ENCODE measurements around the gene DOC2B. TPM values are rescaled to one million over a fixed set of nuclear protein-coding genes. Genes with fewer than 3 reads are reported as not detected.
A peak's percentile ranks its signal among the peaks of the same experiment; 100 is the strongest.

DOC2B gene
- total and polyA plus RNA-seq, 2 of the 13 experiments (the other 11 are each of a cell fraction or from before 2014, with no cell fraction given), result 0.09 to 0.22 TPM

DNA sequence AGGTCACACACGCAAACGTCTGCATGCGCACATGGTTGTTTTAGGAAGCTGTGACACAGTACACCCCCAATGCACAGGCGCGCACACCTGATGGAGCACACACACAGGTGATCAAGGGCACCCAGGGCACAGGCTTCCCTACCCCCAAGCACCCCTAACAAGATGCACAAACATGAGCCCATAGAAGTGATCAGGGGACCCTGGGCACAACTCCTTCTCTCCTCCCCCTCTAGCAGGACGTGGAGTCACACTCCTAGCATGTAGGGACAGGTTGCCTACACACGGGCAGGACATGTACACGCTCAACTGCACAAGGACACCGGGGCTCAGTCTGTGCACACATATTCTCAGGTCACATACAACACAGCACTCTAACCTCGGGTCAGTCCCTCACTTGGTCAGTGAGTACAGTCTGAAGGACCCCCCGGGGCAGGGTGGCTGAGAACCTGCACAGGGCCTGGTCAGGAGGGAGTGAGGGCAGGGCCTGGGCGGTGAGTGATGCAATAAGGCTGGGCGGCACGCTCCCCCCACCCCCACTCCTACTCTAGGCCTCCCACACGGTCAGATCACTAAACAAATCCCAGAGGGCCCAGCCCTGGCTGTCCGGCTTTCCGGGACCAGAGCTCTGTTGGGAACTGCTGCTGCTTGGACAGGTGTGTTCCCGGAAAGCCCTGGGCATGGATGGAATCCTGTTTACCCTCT lies 751 bp upstream of the DOC2B start (continued):
- TF ChIP-seq, protein P1, sequence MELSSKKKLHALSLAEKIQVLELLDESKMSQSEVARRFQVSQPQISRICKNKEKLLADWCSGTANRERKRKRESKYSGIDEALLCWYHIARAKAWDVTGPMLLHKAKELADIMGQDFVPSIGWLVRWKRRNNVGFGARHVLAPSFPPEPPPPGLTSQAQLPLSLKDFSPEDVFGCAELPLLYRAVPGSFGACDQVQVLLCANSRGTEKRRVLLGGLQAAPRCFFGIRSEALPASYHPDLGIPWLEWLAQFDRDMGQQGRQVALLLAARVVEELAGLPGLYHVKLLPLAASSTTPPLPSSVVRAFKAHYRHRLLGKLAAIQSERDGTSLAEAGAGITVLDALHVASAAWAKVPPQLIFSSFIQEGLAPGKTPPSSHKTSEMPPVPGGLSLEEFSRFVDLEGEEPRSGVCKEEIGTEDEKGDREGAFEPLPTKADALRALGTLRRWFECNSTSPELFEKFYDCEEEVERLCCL (CRISPR knock-in tag; IDR thresholded peaks at IDR 0.05; ENCODE audit: borderline replicate concordance), result no peak
- TF ChIP-seq, protein P2, sequence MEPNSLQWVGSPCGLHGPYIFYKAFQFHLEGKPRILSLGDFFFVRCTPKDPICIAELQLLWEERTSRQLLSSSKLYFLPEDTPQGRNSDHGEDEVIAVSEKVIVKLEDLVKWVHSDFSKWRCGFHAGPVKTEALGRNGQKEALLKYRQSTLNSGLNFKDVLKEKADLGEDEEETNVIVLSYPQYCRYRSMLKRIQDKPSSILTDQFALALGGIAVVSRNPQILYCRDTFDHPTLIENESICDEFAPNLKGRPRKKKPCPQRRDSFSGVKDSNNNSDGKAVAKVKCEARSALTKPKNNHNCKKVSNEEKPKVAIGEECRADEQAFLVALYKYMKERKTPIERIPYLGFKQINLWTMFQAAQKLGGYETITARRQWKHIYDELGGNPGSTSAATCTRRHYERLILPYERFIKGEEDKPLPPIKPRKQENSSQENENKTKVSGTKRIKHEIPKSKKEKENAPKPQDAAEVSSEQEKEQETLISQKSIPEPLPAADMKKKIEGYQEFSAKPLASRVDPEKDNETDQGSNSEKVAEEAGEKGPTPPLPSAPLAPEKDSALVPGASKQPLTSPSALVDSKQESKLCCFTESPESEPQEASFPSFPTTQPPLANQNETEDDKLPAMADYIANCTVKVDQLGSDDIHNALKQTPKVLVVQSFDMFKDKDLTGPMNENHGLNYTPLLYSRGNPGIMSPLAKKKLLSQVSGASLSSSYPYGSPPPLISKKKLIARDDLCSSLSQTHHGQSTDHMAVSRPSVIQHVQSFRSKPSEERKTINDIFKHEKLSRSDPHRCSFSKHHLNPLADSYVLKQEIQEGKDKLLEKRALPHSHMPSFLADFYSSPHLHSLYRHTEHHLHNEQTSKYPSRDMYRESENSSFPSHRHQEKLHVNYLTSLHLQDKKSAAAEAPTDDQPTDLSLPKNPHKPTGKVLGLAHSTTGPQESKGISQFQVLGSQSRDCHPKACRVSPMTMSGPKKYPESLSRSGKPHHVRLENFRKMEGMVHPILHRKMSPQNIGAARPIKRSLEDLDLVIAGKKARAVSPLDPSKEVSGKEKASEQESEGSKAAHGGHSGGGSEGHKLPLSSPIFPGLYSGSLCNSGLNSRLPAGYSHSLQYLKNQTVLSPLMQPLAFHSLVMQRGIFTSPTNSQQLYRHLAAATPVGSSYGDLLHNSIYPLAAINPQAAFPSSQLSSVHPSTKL (CRISPR knock-in tag; IDR thresholded peaks at IDR 0.05), result peak; percentile 31; the same call in 1 of the 2 replicates
- no peak for TF ChIP-seq WIZ (CRISPR knock-in tag; IDR thresholded peaks at IDR 0.05)
- TF ChIP-seq GATAD2A (CRISPR knock-in tag; IDR thresholded peaks at IDR 0.05), result peak; percentile 60; the same call in 1 of the 2 replicates
- TF ChIP-seq TEAD3 (CRISPR knock-in tag; optimal IDR thresholded peaks at IDR 0.05; ENCODE audit: borderline replicate concordance), result peak; percentile 19
- no peak for TF ChIP-seq ZNF749 (CRISPR knock-in tag; IDR thresholded peaks at IDR 0.05; ENCODE audit: borderline replicate concordance)
- TF ChIP-seq, protein P3, sequence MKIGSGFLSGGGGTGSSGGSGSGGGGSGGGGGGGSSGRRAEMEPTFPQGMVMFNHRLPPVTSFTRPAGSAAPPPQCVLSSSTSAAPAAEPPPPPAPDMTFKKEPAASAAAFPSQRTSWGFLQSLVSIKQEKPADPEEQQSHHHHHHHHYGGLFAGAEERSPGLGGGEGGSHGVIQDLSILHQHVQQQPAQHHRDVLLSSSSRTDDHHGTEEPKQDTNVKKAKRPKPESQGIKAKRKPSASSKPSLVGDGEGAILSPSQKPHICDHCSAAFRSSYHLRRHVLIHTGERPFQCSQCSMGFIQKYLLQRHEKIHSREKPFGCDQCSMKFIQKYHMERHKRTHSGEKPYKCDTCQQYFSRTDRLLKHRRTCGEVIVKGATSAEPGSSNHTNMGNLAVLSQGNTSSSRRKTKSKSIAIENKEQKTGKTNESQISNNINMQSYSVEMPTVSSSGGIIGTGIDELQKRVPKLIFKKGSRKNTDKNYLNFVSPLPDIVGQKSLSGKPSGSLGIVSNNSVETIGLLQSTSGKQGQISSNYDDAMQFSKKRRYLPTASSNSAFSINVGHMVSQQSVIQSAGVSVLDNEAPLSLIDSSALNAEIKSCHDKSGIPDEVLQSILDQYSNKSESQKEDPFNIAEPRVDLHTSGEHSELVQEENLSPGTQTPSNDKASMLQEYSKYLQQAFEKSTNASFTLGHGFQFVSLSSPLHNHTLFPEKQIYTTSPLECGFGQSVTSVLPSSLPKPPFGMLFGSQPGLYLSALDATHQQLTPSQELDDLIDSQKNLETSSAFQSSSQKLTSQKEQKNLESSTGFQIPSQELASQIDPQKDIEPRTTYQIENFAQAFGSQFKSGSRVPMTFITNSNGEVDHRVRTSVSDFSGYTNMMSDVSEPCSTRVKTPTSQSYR (CRISPR knock-in tag; IDR thresholded peaks at IDR 0.05; ENCODE audit: borderline replicate concordance), result peak; percentile 79
- TF ChIP-seq MZF1 (CRISPR knock-in tag; IDR thresholded peaks at IDR 0.05; ENCODE audit: borderline replicate concordance), result 0 out of 2 replicates have a peak, but pooled peaks have one; percentile 47
- TF ChIP-seq ZNF773 (CRISPR knock-in tag; IDR thresholded peaks at IDR 0.05; ENCODE audit: borderline replicate concordance), result no peak
- 0 out of 2 replicates have a peak, but pooled peaks have one; percentile 31 for TF ChIP-seq MED1 (CRISPR knock-in tag; IDR thresholded peaks at IDR 0.05)
- TF ChIP-seq, protein P4, sequence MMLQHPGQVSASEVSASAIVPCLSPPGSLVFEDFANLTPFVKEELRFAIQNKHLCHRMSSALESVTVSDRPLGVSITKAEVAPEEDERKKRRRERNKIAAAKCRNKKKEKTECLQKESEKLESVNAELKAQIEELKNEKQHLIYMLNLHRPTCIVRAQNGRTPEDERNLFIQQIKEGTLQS (CRISPR knock-in tag; IDR thresholded peaks at IDR 0.05), result peak; percentile 75
- TF ChIP-seq ZFX (CRISPR knock-in tag; IDR thresholded peaks at IDR 0.05; ENCODE audit: low read depth), result peak; percentile 66
- 0 out of 2 replicates have a peak, but pooled peaks have one; percentile 40 for TF ChIP-seq PHF21A (CRISPR knock-in tag; IDR thresholded peaks at IDR 0.05)
- no peak for TF ChIP-seq ZNF776 (CRISPR knock-in tag; IDR thresholded peaks at IDR 0.05)
- TF ChIP-seq ATF7-NPFF (CRISPR knock-in tag; IDR thresholded peaks at IDR 0.05; ENCODE audit: low read depth), result no peak
- 0 out of 2 replicates have a peak, but pooled peaks have one; percentile 18 for TF ChIP-seq KAT8 (CRISPR knock-in tag; IDR thresholded peaks at IDR 0.05)
- TF ChIP-seq, protein P5, sequence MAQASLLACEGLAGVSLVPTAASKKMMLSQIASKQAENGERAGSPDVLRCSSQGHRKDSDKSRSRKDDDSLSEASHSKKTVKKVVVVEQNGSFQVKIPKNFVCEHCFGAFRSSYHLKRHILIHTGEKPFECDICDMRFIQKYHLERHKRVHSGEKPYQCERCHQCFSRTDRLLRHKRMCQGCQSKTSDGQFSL (CRISPR knock-in tag; IDR thresholded peaks at IDR 0.05), result peak; percentile 60; the same call in 1 of the 2 replicates
- peak; percentile 54; the same call in 1 of the 2 replicates for TF ChIP-seq KDM2A (CRISPR knock-in tag; IDR thresholded peaks at IDR 0.05; ENCODE audit: borderline replicate concordance, low read depth)
- TF ChIP-seq, protein P6, sequence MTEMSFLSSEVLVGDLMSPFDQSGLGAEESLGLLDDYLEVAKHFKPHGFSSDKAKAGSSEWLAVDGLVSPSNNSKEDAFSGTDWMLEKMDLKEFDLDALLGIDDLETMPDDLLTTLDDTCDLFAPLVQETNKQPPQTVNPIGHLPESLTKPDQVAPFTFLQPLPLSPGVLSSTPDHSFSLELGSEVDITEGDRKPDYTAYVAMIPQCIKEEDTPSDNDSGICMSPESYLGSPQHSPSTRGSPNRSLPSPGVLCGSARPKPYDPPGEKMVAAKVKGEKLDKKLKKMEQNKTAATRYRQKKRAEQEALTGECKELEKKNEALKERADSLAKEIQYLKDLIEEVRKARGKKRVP (CRISPR knock-in tag; IDR thresholded peaks at IDR 0.05), result peak in 1 of 2 experiments; percentile 98; a peak in 2 of 4 replicates

Data from HepG2 (cell line).